ENCODE results near the gene UBALD2.

UBALD2 gene

GRCh38 chr17:76317535-76317934 is 52.4 kb downstream of the UBALD2 start:
- DNase-seq (ENCODE audit: low read depth) = no peak

GRCh38 chr17:76318586-76318985 is 53.4 kb downstream of the UBALD2 start:
- no peak overlapping the region for H3K4me3 ChIP-seq (ENCODE audit: low read depth, low read length)
- DNase-seq (ENCODE audit: low read depth) = no peak
- TF ChIP-seq CTCF (IDR thresholded peaks at IDR 0.05; ENCODE audit: insufficient read depth, low read depth, low read length, missing control alignments) = no peak

More at GRCh38 chr17:76317535-76317934, 52.4 kb downstream of the UBALD2 start:
- no peak for TF ChIP-seq CTCF (IDR thresholded peaks at IDR 0.05; ENCODE audit: insufficient read depth, low read depth, low read length, missing control alignments)
- no peak overlapping the region for H3K4me3 ChIP-seq (ENCODE audit: low read depth, low read length)
